HG02678 (cell line): ENCODE data around the gene PPP2R3A.
A peak's percentile ranks its signal among the peaks of the same experiment; 100 is the strongest.
"Not testable (repeated sequence)": the region's sequence is repeated elsewhere in the genome, so short reads cannot be mapped to it uniquely, and the experiment has no call there.

Source experiments
- ATAC-seq: cut with Tn5 transposase; IDR thresholded peaks from one replicate; pipeline ENCODE4 v1.9.1; 2021; ENCODE audit warnings: mild to moderate bottlenecking, moderate library complexity; ENCODE audit not compliant: unreplicated experiment

The PPP2R3A gene, protein sequence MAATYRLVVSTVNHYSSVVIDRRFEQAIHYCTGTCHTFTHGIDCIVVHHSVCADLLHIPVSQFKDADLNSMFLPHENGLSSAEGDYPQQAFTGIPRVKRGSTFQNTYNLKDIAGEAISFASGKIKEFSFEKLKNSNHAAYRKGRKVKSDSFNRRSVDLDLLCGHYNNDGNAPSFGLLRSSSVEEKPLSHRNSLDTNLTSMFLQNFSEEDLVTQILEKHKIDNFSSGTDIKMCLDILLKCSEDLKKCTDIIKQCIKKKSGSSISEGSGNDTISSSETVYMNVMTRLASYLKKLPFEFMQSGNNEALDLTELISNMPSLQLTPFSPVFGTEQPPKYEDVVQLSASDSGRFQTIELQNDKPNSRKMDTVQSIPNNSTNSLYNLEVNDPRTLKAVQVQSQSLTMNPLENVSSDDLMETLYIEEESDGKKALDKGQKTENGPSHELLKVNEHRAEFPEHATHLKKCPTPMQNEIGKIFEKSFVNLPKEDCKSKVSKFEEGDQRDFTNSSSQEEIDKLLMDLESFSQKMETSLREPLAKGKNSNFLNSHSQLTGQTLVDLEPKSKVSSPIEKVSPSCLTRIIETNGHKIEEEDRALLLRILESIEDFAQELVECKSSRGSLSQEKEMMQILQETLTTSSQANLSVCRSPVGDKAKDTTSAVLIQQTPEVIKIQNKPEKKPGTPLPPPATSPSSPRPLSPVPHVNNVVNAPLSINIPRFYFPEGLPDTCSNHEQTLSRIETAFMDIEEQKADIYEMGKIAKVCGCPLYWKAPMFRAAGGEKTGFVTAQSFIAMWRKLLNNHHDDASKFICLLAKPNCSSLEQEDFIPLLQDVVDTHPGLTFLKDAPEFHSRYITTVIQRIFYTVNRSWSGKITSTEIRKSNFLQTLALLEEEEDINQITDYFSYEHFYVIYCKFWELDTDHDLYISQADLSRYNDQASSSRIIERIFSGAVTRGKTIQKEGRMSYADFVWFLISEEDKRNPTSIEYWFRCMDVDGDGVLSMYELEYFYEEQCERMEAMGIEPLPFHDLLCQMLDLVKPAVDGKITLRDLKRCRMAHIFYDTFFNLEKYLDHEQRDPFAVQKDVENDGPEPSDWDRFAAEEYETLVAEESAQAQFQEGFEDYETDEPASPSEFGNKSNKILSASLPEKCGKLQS (N-terminal part only)

DNA sequence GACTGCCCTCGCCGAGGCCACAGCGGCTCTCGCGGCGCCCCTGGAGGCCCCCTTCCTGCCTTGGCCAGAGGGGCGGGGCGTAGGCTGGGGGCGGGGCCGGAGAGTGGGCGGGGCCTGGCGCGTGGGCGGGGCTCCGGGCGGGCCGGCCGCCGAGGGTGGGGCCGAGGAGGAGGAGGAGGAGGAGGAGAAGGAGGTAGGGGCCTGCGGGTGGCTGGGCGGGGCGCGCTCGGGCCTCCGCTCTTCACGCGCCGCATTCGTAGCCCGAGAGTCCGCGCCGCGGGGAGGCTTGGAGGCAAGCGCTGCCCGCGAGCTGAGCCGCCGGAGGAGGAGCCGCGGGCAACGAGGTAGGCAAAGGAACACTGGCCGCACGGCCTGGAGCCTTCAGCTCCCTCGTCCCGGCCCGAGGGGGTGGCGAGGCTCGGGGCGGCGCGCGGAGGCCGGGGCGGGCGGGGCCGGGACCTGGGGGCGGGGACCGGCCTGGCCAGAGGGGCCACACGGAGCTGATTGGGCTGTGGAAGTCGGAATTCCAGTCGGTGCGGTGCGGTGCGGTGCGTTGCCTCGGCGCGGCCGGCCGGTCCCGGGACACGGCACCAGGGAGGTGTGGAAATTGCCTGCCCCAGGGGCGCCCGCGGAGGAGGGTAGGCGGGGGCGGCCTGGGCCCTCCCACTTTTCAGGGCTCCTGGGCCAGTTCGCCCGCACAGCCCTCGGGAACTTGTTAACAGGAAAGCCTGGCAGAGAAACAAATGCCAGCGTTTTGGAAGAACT lies at the start of gene PPP2R3A:
TSS of gene PPP2R3A (plus strand) at position 223 of the 765 bp plus-strand sequence. CDS start 35,771 bp downstream, outside the sequence.
- peak; percentile 72 for ATAC-seq

GRCh38 chr3:135916310-135916709 lies 49.2 kb upstream of the PPP2R3A start:
- no peak for ATAC-seq

DNA sequence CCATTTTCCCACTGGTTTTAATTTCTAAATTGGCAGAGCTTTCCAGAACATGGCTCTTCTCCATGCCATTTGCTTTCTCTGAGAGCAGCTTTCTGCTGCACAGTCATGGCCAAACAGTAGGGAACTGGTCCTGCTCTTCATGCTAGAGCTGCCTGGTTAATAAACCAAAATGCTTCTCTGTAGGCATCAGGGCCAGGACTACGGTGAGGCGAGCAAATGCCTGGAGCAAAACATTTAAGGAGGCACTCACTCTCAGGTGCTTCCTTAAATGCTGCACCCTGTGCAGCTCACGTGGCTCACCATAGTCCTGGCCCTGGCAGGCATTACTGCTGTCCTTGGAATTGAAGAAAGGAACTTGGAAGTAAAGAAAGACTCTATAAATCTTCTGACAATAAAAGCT lies 48.5 kb upstream of the PPP2R3A start:
- no peak for ATAC-seq

DNA sequence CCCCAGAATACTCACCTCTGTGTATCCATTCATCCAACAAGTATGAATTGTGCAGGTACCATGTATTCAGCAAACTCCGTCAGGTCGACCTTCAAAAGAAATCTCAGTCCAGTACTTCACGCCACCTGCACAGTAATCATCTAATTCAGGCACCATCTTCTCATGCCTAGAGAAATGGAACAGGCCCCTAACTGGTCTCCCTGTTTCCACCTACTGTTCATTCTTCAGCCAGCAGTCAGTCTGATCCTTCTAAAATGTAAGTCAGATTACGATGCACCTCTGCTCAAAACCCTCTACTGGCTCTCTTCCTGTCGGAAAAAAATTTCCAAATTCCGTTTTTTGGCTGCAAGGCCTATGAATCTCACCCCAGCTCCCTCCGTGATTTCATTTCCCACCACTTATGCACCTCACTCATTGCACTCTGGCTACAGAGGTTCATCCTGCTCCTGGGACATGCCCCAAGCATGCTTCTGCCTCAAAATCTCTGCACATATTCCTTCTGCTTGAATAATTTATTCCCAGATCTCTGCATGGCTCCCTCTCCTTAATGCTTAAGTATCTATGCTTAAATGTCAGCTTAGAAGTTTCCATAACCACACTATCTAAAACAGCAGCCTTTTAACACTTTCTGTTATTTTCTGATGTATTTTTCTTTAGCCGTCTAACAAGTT lies 47.5 kb upstream of the PPP2R3A start:
- no peak for ATAC-seq

DNA sequence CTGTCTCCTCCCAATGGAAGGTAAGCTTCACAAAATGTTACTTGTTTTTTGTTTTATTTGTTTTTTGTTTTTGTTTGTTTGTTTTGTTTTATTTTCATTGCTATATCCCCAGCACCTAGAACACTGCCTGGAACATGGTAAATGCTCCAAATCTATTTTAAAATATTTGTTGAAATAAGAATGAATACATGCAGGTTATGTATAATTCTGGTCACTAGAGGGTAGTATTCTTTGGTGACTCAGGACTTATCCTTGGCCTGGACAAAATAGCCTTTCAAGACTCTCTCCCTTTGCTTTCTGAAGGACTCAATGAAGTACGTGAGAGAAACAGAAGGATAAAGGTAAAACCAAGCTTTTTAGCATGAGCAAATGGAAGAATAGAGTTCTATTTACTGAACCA lies 46.9 kb upstream of the PPP2R3A start:
- no peak for ATAC-seq

DNA sequence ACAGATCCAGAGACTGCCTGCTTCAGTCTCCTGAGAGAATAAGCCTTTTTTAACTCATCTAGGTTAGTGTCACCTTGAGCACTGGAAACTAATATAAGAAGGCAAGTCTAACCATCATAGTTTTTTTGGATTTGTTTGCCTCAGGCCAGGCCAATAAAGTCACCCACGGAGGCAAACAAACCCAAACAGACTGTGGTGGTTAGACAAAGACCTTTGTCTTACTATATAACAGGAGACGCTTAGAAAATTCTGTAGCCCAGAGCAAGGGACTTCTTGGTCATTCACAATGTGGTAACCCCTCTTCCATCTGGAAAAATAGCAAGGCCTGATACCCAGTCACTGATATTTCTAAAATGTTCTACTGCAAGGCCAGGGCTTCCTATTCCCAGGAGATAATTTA lies 45.3 kb upstream of the PPP2R3A start:
- ATAC-seq, result no peak

GRCh38 chr3:135922903-135923250 lies 42.7 kb upstream of the PPP2R3A start:
- no peak for ATAC-seq

- no peak for ATAC-seq
Observed at GRCh38 chr3:135924506-135924905, 41.0 kb upstream of the PPP2R3A start.

DNA sequence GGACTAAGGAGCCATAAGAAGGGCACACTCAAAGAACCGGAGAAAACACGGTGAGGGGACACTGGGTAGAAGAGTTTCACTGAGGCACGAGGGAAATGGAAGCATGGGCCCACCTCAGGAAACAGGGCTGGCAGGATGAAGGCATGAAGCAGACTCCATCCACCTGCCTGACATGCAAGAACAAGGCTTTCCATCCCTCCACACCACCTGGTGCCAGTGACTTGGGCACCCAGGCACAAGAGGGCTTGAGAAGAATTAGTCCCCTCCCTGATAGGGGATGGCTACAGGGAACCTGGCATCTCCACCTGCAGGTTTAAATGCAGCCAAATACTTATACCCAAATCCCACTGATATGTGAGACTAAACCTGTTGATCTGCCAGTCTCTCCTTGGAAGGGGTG lies 38.9 kb upstream of the PPP2R3A start:
- ATAC-seq, result no peak

DNA sequence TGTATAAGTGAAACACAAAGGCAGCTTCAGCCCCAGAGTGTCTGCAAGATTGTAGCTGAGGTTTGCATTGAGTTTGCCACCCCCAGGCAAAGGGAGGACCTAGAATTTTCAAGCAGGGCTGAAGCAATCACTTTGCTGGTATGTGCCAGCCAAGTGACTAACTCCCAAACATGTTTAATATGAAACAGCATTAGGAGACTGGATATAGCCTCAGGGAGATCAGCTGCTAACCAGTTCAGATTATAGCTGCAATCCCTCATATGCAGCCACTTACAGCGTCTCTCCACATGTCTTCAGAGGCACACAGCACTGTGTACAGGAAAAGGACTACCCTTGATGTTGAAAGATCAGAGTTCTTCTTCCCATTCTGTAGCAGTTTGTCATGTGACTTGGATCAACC lies 38.4 kb upstream of the PPP2R3A start:
- ATAC-seq, result no peak

DNA sequence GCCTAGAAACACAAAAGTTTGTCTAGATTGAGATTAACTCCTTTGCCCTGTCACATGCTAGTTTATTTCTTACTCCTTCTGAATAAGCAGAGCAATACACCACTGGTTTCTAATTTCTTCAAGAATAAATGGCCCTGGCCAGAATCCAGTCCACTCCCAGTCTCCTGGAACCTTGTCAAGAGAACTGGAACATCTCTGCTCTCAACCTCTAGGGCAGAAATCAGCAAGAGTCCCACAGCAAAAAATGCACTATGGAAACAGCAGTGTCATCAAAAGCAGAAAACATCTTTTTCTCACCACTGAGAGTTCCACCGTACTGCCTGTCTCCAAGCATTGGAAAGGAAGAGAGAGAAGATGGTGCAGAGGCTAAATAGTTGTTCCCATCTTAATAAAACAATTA lies 35.9 kb upstream of the PPP2R3A start:
- ATAC-seq, result no peak

DNA sequence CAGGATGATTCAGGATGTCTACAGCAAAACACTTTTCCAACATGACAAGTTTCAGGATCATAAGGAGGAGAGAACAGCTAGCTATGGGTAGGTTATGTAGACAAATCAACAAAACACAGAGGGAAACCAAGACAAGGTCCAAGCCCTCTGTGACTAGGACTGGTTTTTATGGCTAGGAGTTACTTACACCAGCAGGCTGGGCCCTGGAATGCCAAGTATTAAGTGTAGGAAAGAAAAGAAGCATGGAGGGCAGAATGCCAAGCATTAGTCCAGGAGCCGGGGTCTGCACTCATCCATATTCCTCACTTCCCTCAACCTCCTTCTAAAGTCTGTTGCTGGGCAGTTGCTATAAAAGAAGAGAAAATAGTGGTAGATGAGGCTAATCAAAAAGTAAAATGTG lies 35.3 kb upstream of the PPP2R3A start:
- ATAC-seq, result no peak

- ATAC-seq, result not testable (repeated sequence)
Observed at GRCh38 chr3:135935171-135935570, 30.4 kb upstream of the PPP2R3A start.

DNA sequence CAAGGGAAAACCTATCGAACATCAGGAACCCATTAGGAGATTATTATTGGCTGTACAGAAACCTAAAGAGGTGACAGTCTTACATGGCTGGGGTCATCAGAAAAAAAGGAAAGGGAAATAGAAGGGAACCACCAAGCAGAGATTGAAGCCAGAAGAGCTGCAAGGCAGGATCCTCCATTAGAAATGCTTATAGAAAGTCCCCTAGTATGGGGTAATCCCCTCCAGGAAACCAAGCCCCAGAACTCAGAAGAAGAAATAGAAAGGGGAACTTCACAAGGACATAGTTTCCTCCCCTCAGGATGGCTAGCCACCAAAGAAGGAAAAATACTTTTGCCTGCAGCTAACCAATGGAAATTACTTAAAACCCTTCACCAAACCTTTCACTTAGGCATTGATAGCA lies 27.8 kb upstream of the PPP2R3A start:
- not testable (repeated sequence) for ATAC-seq

- no peak for ATAC-seq
Observed at GRCh38 chr3:135944831-135945230, 20.7 kb upstream of the PPP2R3A start.

DNA sequence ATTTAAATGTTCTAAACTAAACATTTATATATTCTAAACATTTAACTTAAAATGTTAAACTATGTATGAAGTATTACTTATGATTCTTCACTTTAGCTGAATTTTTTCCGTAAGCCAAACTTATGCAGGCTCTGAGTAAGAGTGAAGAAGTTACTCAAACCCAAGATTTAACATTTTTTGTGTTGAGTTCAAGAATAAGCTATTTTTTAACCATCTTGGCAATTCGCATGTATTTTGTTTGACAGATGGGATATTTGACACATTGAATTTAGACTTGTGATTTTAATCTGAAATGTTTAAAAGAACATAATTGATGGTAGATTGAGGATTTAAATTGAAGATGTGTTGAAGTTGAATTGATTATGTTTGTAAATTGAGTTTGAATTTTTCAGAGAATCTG lies 14.6 kb upstream of the PPP2R3A start:
- no peak for ATAC-seq

DNA sequence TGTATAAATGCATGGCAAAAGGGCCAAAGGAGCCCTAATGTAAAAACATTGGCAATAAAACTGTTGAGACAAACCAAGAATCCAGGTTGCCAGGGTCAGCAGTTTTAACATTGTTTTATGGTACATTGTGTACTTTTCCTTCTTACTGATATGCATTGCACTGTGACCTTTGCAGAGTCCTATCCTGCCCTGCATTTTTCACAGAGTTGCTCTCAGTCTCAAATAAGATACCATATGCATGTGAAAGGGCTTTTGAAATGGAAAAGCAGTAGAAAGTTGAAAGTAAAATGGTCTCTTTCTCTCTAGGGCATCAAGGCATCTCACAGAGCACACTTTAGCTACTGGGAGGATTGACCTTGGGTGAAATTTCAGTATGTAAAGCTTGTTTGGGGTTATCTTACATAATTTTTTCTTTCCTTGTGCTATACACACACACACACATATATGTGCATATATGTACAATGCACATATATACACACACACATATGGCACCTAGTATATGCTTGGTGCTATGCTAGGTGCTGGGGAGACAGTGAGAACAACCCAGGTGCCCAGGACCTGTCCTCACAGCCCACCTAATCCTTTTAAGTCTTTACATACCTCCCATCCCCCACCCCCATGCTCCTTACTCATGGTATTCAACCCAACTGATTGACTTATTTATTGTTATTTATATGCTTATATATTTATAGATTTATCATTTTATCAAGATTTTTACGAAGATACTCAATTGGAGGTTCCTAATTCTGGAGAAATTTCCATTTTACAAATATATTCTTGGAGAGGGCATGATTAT lies 1.2 kb upstream of the PPP2R3A start:
- ATAC-seq, result no peak

DNA sequence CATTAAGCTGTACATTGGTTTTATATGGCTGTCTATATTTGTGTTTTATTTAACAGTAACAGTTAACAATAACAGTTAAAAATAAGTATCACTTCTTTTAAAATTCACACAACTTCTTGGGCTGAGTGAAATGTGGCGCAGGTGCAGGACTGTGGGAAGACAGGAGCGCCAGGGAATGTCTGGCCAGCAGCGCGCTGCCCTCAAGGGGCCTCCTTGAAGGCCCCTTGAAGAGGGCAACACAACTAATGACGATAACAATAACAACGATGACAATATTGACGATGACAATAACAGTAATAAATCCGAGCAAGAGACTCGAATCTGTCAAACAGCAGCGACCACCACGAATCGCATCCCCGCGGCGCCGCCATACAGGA lies 411 bp upstream of the PPP2R3A start:
- peak; percentile 2 for ATAC-seq

- ATAC-seq, result peak; percentile 12
Observed at GRCh38 chr3:135966271-135966961, 888 bp downstream of the PPP2R3A start.
